ENCODE results near the gene SPECC1.
A peak's percentile ranks its signal among the peaks of the same experiment; 100 is the strongest.
"Not testable (repeated sequence)": the region's sequence is repeated elsewhere in the genome, so short reads cannot be mapped to it uniquely, and the experiment has no call there.

Gene SPECC1

GRCh38 chr17:20010099-20010863, 1.1 kb downstream of the SPECC1 start:
- DNase-seq = peak; percentile 53

- no peak for DNase-seq
Measured at GRCh38 chr17:20010936-20011335, 1.8 kb downstream of the SPECC1 start.

DNA sequence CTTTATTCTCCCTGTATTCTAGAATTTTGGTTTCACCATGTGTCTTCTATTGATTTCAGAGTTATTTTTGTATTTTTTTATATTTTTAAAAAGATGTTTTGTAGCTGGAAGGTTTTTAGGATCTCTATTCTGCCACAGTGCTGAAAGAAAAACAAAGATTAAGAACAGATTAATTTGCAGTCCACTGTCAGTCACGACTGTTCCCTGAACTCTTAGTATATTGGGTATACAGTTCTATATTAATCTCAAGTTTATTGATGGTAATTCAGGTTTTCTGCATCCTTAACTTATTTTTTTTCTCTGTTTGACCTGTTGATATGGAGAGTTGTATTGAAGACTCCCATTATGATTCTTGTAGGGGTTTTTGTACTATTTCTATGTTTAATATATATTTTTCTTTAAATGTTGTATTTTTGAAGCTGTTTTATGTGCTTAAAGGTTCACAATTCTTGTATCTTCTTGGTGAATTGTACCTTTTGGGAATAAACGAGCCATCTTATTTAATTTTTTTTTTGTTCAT, 2.9 kb downstream of the SPECC1 start:
- DNase-seq = no peak

DNA sequence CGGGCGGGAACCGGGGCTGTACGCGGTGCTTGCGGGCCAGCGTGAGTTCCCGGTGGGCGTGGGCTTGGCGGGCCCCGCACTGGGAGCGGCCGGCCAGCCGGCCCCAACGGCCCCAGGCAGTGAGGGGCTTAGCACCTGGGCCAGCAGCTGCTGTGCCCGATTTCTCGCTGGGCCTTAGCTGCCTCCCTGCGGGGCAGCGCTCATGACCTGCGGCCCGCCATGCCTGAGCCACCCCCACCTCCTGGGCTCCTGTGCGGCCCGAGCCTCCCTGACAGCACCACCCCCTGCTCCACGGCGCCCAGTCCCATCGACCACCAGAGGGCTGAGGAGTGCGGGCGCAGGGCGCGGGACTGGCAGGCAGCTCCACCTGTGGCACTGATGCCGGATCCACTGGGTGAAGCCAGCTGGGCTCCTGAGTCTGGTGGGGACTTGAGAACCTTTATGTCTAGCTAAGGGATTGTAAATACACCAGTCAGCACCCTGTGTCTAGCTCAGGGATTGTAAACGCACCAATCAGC, 7.4 kb downstream of the SPECC1 start:
- DNase-seq = not testable (repeated sequence)

DNA sequence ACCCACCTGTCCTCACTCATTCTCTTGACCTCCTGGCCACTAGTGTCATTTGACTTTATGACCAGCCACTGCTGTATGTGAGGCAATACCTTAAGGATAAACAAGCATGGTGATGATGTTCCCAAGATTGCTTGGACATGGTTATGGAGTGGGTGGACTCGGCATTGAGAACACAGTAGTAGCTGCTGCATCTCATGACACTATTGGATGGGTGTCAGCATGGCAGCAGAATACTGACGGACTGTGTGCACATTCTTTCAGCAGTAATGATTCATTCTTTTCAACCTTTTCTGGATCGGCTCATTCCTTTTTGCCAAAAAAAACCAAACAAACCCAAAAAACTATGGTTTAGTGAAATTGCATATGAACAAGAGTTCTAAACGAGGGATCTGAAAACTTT, 13.5 kb downstream of the SPECC1 start:
- no peak for DNase-seq

- no peak for DNase-seq
Measured at GRCh38 chr17:20026960-20027359, 17.8 kb downstream of the SPECC1 start.

DNA sequence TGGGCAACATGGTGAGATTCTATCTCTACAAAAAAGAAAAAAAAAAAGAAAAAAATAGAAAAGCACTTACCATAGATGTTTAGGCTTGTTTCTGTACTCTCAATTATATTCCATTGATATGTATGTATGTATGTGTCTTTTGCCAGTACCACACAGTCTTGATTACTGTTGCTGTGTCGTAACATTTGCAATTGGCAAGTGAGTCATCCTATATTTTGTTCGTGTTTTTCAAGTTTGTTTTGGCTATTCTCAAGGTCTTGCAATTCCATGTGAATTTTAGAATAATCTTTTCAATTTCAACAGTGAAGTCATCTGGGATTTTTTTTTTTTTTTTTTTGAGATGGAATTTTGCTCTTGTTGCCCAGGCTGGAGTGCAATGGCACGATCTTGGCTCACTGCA, 19.3 kb downstream of the SPECC1 start:
- no peak for DNase-seq

DNA sequence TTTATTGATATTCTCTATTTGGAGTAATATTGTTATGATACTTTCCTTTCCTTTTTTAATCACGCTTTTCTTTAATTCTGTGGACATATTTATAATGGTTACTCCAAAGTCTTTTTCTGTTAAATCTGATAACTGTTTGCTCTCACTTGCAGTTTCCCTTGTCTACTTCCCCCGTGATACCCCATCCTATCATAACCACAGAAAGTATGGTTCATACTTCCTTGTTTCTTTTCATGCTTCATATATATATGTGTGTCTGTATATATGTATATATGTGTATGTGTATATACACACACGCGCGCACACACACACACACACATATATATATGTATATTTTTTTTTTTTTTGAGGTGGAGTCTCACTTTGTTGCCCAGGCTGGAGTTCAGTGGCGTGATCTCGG, 23.5 kb downstream of the SPECC1 start:
- no peak for DNase-seq

DNA sequence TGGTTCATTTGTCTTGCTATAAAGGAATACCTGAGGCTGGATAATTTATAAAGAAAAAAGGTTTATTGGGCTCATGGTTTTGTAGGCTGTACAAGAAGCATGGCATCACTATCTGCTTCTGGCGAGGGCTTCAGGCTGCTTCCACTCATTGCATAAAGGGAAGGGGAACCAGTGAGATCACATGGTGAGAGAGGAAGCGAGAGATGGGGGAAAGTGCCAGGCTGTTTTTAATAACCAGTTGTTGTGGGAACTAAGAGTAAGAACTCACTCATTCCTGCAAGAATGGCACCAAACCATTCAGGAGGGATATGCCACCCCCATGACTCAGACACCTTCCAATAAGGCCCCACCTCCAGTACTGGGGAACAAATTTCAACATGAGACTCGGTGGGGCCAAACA, 24.3 kb downstream of the SPECC1 start:
- no peak for DNase-seq

- DNase-seq = no peak
Measured at GRCh38 chr17:20035501-20035900, 26.3 kb downstream of the SPECC1 start.

GRCh38 chr17:20037286-20037685, 28.1 kb downstream of the SPECC1 start:
- DNase-seq = not testable (repeated sequence)

DNA sequence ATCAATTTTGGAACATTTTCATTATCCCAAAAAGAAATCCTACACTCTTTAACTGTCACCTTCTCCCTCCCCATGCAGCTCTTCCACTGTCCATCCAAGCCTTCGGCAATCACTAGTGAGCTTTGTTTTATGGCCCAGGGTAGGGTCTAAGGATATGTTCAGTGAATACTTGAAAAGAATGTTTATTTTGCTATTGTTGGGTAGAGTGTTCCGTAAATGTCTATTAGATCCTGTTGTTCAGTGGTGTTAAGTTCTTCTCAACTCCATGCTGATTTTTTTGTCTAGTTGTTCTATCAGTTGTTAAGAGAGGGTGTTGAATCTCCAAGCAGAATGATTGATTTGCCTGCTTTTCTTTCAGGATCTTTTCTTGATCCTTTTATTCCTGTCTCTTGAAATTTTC, 29.9 kb downstream of the SPECC1 start:
- DNase-seq = no peak

DNA sequence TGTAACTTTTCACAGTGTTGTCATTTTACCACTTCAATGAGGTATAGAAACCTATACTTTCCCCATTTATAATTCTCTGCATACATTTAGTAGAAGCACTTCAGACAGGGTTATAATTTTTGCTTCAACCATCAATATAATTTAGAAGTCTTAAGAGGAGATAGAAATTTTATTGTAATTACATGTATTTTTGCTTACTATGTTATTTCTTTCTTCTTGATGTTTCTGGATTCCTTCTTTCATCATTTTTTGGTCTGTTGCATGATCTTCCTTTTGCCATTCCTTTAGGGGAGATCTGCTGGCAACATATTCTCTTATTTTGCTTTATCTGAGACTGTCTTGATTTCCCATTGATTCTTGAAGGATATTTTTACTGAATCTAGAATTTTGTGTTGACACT, 31.1 kb downstream of the SPECC1 start:
- no peak for DNase-seq

DNA sequence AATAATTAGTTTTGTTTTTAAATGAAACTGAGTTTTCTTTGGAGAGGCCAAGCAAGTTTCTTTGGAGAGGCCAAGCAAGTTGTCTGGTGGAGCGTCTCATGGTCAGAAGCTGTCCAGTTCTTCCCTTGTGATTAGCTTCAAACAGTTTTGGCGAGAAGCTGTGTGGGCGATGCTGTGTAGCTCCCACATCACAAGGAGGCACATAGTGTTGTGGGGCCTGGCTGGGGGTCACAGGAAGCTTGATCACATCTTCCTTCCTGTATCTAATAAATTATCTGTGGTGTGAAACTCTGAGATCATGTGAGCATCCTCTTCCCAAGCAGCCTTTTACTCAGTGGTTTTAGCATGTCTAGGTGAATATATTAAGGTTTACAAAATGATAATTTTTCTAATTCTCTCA, 33.9 kb downstream of the SPECC1 start:
- no peak for DNase-seq

DNA sequence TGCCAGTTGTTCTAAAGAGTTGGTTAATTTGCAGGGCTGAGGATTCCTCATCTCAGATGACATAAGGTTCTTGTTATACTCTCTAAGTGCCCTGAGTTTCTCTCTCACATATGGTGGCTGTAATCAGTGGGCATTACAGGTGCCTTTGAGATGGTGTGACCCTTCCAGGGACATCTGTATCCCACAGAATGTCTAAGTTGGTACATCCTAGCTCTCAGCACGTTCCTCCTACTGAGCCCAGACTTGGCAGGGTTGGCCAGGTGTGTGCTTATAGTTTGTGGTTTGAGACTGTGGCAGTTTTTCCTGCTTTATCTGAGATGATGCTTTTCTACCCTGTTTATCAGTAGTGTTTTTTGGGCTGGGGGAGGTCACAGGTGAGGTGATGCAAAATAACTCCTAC, 36.3 kb downstream of the SPECC1 start:
- DNase-seq = no peak

GRCh38 chr17:20046629-20047028, 37.5 kb downstream of the SPECC1 start:
- DNase-seq = no peak

DNA sequence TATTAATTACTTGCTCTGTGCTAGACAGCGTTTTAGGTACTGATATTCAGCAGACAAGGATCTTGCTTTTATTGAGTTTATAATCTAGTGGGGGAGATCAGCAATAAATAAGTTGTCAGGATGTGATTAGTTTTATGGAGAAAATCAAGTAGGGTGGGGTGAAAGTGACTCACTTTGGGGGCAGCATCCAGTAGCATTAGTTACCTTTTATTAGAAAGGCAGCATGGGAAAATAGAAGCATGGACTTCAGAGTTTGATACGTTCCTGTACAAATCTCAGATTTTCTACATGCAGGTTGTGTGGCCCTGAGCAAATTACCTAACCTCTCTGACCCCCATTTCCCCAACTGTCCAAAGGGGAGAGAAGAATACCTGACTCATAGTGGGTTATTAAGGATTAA, 42.5 kb downstream of the SPECC1 start:
- DNase-seq = no peak

DNA sequence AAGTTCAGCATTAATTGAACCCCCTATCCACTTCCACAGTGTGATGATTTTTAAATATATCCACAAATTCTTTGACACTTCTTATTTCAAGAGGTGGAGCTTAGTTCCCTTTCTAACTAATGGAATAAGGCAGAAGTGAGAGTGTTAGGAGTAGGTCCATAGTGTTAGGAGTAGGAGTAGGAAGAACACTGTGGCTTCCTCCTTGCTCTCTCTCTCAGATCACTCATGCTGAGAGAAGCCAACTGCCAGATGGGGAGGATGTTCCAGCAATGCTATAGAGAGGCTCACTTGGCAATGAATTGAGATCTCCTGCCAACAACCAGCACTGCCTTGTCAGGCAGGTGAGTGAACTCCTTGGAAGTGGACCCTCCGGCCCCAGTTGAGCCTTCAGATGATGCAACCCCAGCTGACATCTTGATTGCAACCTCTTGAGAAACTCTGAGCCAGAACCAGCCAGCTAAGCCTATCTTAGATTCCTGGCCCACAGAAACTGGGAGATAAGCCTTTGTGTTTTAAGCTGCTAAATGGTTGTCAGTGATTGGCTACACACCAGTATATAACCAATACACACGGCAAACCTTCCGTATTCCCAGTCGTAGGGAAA, 44.3 kb downstream of the SPECC1 start:
- no peak for DNase-seq

DNA sequence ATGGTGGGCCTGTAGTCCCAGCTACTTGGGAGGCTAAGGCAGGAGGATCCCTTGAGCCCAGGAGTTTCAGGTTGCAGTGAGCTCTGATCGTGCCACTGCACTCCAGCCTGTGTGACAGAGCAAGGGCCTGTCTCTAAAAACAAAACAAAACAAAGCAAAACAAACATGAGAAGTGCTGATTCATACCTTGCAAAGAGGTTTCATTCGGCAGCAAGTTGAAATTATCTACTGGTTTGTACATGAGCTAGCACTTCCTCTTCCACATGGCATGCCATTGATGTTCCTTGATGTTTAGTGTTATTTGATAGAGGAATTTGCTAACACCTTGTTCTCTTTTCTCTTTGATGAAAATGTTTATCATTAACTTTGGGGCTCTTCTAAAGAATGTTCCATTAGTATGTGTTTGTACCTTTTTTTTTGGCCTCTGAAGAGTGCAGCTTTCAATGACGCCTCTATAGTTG, 50.6 kb downstream of the SPECC1 start:
- peak; percentile 19 for DNase-seq

GRCh38 chr17:20063665-20064648, 54.8 kb downstream of the SPECC1 start:
- no peak for DNase-seq

DNA sequence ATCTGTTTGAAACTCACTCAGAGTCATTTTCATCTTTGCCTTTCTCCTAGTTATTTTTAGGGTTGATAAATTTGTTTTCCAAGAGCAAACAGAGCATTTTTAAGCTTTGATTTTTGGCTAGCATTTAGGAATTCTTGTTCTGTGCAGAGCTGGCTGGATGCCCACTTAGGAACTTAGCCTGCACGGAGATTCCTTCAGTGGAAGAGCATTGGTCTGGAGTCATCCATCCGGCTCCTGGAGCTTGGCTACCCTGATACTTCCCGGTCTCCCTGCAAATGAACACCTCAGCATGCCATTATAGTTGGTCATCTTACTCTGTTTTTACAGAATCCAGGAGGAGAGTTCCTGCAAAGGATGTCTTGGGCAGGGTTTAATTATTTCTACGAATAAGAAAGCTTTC, 57.1 kb downstream of the SPECC1 start:
- DNase-seq = no peak

DNA sequence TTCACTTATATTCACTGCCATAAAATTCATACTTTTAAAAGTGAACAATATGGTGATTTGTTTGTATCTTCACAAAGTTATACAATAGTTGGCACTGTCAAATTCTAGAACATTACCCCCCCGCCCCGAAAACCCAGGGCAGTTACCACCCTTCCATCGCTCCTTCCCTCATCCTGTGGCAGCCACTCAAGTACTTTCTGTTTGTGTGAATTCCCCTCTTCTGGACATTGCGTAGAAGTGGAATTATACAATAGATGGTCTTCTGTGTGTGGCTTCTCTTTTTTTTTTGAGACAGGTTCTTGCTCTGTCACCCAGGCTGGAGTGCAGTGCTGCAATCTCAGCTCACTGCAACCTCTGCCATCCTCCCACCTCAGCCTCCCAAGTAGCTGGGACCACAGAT, 58.6 kb downstream of the SPECC1 start:
- DNase-seq = no peak

GRCh38 chr17:20068445-20068844, 59.3 kb downstream of the SPECC1 start:
- no peak for DNase-seq

All from NCI-H1436 (cell line).